Activated CD4-positive, alpha-beta T cell treated with anti-CD3 and anti-CD28 coated beads, Interleukin-2, amount 50 U/mL, for 48 hours (primary cell): Measurements from ENCODE around the gene ZNF180.
"Not testable (repeated sequence)": the region's sequence is repeated elsewhere in the genome, so short reads cannot be mapped to it uniquely, and the experiment has no call there.

ENCODE experiments used
- DNase-seq, 2 experiments: peaks; one replicate each; pipeline ENCODE4 v3.0.0-alpha.2; 2020

The ZNF180 gene

DNA sequence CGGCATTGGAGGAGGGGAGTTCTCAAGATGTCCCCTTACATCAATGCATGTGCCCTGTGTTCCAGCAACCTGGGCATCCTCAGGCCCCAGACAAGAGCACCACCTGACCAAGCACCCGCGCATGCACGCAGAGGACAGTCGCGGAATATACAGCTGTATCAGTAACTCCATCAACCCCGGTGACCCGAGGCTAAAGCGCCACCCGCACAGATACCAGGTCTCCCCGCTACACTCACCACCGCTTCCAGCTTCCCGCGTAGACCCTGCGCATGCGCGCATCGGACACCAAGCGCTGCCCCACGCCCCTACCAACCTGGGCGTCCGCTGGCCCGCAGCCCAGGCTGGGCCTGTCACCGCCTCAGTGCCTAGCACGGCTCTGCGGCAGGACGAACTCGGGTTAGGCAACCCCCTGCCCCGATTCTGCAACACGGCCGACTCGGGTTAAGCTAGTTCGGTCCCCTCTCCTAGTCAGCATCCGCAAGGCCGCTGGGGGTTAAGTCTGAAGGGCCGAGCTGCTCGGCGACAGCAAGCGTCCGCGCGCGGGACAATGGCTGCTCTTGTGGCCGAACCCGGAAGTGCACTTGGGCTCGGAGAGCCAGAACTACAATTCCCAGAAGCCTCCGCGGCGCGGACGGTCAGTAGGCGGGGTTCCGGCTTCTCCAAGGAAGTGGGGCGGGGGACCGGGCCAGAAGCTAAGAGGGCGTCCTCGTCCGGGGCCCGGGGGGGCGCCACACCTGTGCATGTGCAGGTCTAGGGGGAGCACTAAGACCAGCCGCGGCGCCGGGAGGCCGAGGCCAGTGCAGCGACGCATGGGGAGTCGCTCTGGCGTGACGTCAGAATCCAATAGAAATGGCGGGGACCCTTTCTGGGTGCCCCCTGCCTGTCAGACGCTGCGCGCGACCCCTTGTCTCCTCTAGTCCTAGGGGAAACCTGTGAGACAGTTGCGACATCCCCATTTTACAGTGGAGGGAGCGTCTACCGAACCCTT is at the start of gene ZNF180:
Gene ZNF180 (minus strand): TSS at position 561 of the 988 bp plus-strand sequence. CDS start 3,188 bp downstream, outside the sequence.
- DNase-seq: peak; percentile 96 to 97

DNA sequence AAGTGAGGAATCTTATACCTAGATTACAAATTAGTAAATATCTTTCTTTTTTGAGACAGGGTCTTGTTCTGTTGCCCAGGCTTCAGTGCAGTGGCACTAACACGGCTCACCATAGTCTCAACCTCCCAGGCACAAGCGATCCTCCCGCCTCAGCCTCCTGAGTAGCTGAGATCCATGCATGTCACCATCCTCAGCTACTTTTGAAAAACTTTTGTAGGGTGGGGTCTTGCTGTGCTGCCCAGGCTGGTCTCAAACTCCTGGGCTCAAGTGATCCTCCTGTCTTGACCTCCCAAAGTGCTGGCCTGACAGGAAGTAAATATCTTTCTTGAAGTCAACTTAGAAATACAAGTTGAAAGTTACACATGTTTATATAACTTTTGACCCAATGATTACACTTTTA is 49.2 kb upstream of the ZNF180 start:
- DNase-seq: no peak

DNA sequence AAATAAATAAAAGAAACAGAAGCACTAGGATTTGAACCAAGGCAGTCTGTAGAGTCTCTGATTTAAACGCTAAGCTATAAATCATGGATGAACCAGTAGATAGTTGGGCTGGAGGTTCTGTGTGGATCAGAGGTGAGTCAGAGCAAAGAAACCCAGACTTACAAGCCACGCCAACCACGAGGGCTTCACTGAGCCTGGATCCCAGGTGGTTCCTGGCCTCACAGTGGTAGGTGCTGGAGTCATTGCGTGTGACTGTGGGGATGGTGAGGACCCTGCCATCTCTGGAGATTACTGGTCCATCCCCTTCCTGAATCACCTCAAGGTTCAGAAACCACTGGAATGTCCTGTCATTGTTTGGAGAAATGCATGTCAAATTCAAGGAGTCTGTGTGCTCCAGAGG is 48.4 kb upstream of the ZNF180 start:
- no peak for DNase-seq

GRCh38 chr19:44544031-44544430 is 43.7 kb upstream of the ZNF180 start:
- no peak for DNase-seq

GRCh38 chr19:44542671-44543070 is 42.3 kb upstream of the ZNF180 start:
- DNase-seq: no peak

GRCh38 chr19:44540736-44541135 is 40.4 kb upstream of the ZNF180 start:
- no peak for DNase-seq

DNA sequence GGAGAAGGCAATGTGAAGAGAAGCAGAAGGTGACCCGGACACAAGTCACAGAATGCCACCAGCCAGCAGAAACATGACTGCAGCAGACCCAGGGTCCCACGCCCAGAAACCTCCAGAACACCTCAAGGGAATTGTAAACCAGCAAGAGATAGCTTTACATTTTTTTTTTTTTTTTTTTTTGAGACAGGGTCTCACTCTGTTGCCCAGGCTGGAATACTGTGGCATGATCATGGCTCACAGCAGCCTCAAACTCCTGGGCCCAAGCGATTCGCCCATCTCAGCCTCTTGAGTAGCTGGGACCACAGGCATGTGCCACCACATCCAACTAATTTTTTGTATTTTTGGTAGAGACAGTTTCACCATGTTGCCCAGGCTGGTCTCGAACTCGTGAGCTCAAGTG is 39.7 kb upstream of the ZNF180 start:
- no peak for DNase-seq

DNA sequence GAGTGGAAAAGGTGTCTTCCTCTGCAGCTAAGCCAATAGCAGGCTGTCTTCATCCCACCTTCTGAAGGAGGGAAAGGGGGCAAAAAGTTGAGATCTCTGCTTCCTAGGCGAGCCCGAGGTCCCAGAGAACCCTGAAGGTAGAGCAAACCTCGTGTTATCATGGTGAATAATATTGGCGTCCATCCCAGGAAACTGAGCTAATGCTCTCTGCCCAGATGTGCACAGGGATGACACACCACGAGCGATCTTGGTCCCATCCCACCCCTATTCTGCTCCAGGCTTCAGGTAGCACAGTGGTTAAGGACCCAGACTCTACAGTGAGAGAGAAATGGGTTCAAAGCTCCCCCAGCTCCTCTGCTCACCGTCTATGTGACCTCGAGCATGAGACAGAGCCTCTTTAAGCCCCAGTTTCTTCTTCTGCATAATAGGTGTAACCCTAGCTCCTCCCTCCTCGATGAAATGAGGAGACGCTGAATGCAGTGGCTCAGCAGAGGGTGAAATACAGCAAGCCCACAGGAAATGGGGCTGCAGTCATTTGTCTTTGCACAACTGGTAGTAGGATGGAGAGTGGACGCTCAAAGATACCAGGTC is 39.0 kb upstream of the ZNF180 start:
- DNase-seq: no peak

GRCh38 chr19:44535361-44535760 is 35.0 kb upstream of the ZNF180 start:
- not testable (repeated sequence) for DNase-seq

DNA sequence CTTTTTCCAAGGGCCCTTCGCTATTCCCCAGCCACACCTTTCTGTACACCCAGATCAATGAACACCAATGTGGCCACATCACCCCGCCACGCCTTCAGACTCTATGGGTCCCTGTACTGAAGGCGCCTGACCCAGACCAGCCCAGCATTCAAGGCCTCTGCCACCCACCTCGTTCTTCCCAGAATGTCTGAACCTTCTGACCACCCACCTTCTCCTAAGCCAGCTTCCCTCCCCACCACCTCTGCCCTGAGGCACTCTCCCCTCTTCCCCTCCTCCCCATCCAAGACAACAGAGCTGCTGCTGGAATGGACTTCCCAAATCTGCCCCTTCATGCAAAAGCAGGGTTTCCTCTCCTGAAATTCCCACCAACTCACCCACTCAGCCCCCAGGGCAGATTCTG is 32.5 kb upstream of the ZNF180 start:
- no peak for DNase-seq

GRCh38 chr19:44530777-44531176 is 30.5 kb upstream of the ZNF180 start:
- DNase-seq: no peak

DNA sequence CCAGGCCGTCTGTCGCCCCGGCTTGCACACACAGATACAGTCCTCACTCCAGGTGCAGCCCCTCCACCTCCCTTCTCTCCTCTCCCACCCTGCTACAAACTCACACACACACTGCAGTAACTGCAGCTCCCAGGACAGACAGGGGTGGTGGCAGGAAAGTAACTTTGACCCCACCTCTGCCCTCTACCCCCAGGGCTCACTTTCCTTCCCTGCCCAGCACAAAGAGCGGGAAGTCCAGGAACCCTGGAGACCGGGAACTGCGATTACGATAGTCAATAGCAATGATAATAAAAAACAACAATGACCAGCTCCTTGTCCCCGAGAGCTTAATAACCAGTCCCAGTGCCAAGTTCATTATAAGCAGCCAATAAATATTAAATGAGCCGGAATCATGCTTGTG is 29.2 kb upstream of the ZNF180 start, which contains the start of gene CEACAM20:
Gene CEACAM20 (minus strand): TSS at position 140 of the 400 bp plus-strand sequence. CDS start 166 bp downstream, outside the sequence.
- DNase-seq: no peak

DNA sequence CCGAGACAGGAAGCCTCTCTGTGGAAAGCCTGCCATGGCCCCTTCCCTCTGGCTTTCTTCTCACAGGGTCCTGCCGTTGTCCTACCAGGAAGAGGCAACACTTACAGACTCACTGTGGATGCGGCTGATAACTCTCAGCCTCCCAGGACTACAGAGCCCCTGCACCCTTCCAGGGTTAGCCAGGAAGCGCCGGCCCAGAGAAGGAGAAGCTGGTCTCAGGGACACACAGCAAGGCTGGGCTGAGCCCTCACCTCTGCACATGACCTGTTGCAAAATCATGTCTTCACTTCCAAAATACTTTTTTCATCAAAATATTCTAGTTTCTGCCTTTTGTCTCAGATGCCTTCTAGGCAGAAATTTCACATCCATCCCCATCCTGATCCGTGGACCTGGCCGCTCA is 27.2 kb upstream of the ZNF180 start:
- no peak for DNase-seq

GRCh38 chr19:44525721-44526430 is 25.6 kb upstream of the ZNF180 start:
- DNase-seq: no peak

GRCh38 chr19:44521370-44521769 is 21.0 kb upstream of the ZNF180 start:
- no peak for DNase-seq

DNA sequence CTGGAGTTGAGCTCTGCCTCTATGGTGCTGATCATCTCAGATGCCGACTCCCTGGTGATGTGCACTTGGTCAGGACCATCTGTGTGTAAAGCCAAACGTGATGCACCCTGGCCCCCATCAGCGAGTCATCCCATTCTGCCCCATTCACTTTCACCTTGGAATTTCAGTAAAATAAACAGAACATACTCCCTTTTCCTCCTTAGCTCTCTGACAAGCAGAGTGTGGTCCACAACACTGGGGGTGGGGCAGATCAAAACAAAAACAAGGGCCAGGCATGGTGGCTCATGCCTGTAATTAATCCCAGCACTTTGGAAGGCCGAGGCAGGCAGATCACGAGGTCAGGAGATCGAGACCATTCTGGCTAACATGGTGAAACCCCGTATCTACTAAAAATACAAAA is 16.8 kb upstream of the ZNF180 start:
- DNase-seq: no peak

DNA sequence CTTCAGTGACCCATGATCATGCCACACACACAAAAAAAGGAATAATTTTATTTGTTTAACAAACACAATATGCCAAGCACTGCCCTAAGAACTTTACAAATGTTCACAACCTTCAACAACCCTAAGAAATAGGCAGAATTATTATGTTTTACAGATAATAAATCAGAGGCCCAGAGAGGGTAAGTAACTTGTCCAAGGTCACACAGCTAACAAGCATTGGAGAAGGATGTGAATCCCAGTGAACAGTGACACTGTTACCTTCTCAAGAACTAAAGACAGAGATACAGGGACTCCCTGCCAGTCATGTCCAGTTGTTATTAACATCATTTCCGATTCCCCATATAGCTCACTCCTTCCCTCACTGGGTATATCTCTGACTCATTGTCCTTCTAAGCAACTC is 15.6 kb upstream of the ZNF180 start:
- DNase-seq: no peak

GRCh38 chr19:44515031-44515430 is 14.7 kb upstream of the ZNF180 start:
- no peak for DNase-seq

- DNase-seq: peak; percentile 39 to 54
Measured at GRCh38 chr19:44512326-44513298, 12.3 kb upstream of the ZNF180 start.

DNA sequence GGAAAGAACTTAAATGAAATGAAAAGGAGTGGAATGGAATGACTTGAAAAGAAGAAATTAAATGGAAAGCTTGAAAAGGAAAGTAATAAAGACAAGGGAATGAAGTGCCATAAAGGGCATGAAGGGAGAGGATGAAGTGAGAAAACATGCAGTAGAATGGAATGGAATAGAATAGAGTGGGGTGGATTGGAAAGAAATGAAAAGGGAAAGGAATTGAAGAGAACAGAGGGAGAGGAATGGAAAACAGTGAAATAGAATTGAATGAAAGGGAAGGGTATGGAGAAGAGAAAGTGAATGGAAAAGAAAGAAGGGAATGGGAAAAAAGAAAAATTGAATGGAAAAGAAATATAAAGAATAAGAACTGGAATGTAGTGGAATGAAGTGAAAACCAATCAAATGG is 9.2 kb upstream of the ZNF180 start:
- no peak for DNase-seq

GRCh38 chr19:44499559-44499958 is 763 bp downstream of the ZNF180 start:
- DNase-seq: no peak

DNA sequence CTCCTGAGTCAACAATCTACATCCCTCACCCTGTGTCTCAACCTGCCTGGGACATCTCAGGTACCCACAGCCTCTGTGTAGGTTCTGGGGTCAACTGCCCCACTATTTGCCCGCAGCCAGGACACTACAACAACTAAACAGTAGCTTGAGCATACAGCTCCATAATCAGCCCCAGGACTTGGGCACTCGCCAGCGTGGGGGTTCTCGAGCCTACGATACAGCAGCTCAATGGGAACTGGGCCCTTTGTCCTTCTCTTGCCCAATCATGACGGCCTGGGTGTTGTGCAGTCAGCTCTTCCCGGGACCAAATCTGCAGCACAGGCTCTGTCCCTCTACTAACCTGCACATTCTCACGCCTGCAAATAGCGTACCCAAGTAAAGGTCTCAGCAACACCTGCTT is 1.3 kb downstream of the ZNF180 start:
- DNase-seq: no peak
